OCI-LY7 (cell line): ENCODE data around the gene C19orf81. TPM values are rescaled to one million over a fixed set of nuclear protein-coding genes. Genes with fewer than 3 reads are reported as not detected.

Experiments
- BruUV-seq: library from RNA; stranded (reverse); fragments of 400-500 nt; replicated peaks from 2 replicates; lab custom pipeline; 2021; lab: Mats Ljungman, UMichigan
- CTCF ChIA-PET: fragments of 300-600 bp; sonication (Branson Sonifier 250); formaldehyde crosslinking; loops from one replicate; lab custom pipeline; 2022; ENCODE audit warnings: antibody characterized with exemption; ENCODE audit not compliant: unreplicated experiment; lab: Charles Lee
- POLR2A ChIA-PET: fragments of 300-600 bp; sonication (Branson Sonifier 250); formaldehyde crosslinking; loops from one replicate; lab custom pipeline; 2022; ENCODE audit warnings: antibody characterized with exemption; lab: Charles Lee
- DNase-seq: peaks from one replicate; pipeline ENCODE4 v3.0.0-alpha.2; 2015; ENCODE audit warnings: low spot score
- H2AFZ ChIP-seq: fragments of 200-600 bp; sonication (generic), shearing (Covaris generic); 2 replicates; pipeline ENCODE4 v1.6.1; 2014; ENCODE audit warnings: mild to moderate bottlenecking, antibody characterized with exemption, low read length, moderate library complexity
- H3K27ac ChIP-seq: fragments of 200-600 bp; sonication (generic); 2 replicates; pipeline ENCODE4 v1.5.1; 2014; ENCODE audit warnings: mixed run types, low read depth, mild to moderate bottlenecking, moderate library complexity, low read length, inconsistent platforms; ENCODE audit not compliant: poor library complexity, severe bottlenecking
- H3K36me3 ChIP-seq: fragments of 200-600 bp; sonication (generic); 2 replicates; pipeline ENCODE4 v1.6.1; 2014; ENCODE audit warnings: mild to moderate bottlenecking, antibody characterized with exemption, low read length, moderate library complexity, mixed read lengths; ENCODE audit not compliant: insufficient read depth
- H3K4me1 ChIP-seq: fragments of 200-600 bp; sonication (generic); 2 replicates; pipeline ENCODE4 v1.5.1; 2014; ENCODE audit warnings: mild to moderate bottlenecking, low read length; ENCODE audit not compliant: insufficient read depth, poor library complexity, severe bottlenecking
- H3K4me2 ChIP-seq: fragments of 200-600 bp; sonication (generic); 2 replicates; pipeline ENCODE4 v1.6.1; 2014; ENCODE audit warnings: mild to moderate bottlenecking, low read length
- H3K4me3 ChIP-seq: fragments of 200-600 bp; sonication (generic); 2 replicates; pipeline ENCODE4 v1.5.1; 2014; ENCODE audit warnings: mild to moderate bottlenecking, low read depth, low read length; ENCODE audit not compliant: poor library complexity, severe bottlenecking
- H3K79me2 ChIP-seq: fragments of 200-600 bp; sonication (generic); 2 replicates; pipeline ENCODE4 v1.6.1; 2016; ENCODE audit warnings: low read depth, mild to moderate bottlenecking, low read length, moderate library complexity, mixed read lengths; ENCODE audit not compliant: insufficient read depth
- H3K9me2 ChIP-seq: fragments of 200-600 bp; sonication (generic); 2 replicates; pipeline ENCODE4 v1.6.1; 2016; ENCODE audit warnings: mild to moderate bottlenecking, low read length, mixed read lengths; ENCODE audit not compliant: insufficient read depth
- H3K9me3 ChIP-seq: fragments of 200-600 bp; sonication (generic); 2 replicates; pipeline ENCODE4 v1.6.1; 2014; ENCODE audit warnings: mild to moderate bottlenecking, mixed run types, low read length, mixed read lengths
- H4K20me1 ChIP-seq: fragments of 200-600 bp; sonication (generic); 2 replicates; pipeline ENCODE4 v1.6.1; 2014; ENCODE audit warnings: mild to moderate bottlenecking, antibody characterized with exemption, low read length, moderate library complexity, mixed read lengths; ENCODE audit not compliant: insufficient read depth
- CTCF ChIP-seq: fragments of 200-600 bp; sonication (generic); conservative IDR thresholded peaks from 2 replicates; pipeline ENCODE4 v1.5.1; 2014; ENCODE audit warnings: mild to moderate bottlenecking, antibody characterized with exemption, low read length, moderate library complexity, mixed read lengths
- EZH2phosphoT487 ChIP-seq: fragments of 200-600 bp; sonication (generic); IDR thresholded peaks from 2 replicates; pipeline ENCODE4 v1.6.1; 2018; ENCODE audit warnings: low read depth, borderline replicate concordance, mild to moderate bottlenecking, mixed run types, antibody characterized with exemption, low read length, moderate library complexity, mixed read lengths
- intact Hi-C: fragments of 100-400 bp; cut with micrococcal nuclease; formaldehyde crosslinking; loops from one replicate; pipeline ENCODE4 v1.10.0; 2022; ENCODE audit not compliant: unreplicated experiment
- total RNA-seq, 2 experiments: library from RNA; depleted of rRNA in 1 of 2; stranded (reverse); fragments of >200 nt in 1 of 2; shearing (Covaris generic) in 1 of 2; gene quantifications; 2 replicates each; pipeline ENCODE4 v1.2.3, GENCODE V29; 2014 to 2022

C19orf81 gene
- total RNA-seq, 2 experiments from 2014 or later = 11.4 to 20.0 TPM

- no peak overlapping the region for H2AFZ ChIP-seq
- H3K27ac ChIP-seq = no peak overlapping the region
- H3K36me3 ChIP-seq = no peaks in the 10 kb centered on the region
- no peaks in the 10 kb centered on the region for H3K9me2 ChIP-seq
- H3K4me3 ChIP-seq = no peak overlapping the region
- H3K9me3 ChIP-seq = no peaks in the 10 kb centered on the region
- CTCF ChIA-PET = no interaction called here
- no peak overlapping the region for H3K4me2 ChIP-seq
- H3K4me1 ChIP-seq = peaks cover 28% of the 10 kb centered on the region
- H4K20me1 ChIP-seq = no peaks in the 10 kb centered on the region
- no TSS peak for BruUV-seq
- H3K79me2 ChIP-seq = no peaks in the 10 kb centered on the region
- intact Hi-C loops = no loop called here
- POLR2A ChIA-PET = no interaction called here
- TF ChIP-seq CTCF = no peak
- DNase-seq = no peak
Measured at GRCh38 chr19:50652722-50653121, 3.5 kb downstream of the C19orf81 start.

- TF ChIP-seq CTCF = no peak
- TF ChIP-seq EZH2phosphoT487 = no peak
- no peak for DNase-seq
- Histone ChIP-seq H3K4me2 (no peak overlapping the region), H4K20me1 (no peaks in the 10 kb centered on the region), H2AFZ (no peak overlapping the region), H3K9me2 (no peaks in the 10 kb centered on the region), H3K79me2 (no peaks in the 10 kb centered on the region), H3K36me3 (no peaks in the 10 kb centered on the region), H3K4me1 (peaks cover 12% of the 10 kb centered on the region), H3K27ac (no peak overlapping the region), H3K4me3 (no peak overlapping the region), H3K9me3 (no peaks in the 10 kb centered on the region)
- BruUV-seq = no TSS peak
- CTCF ChIA-PET = no interaction called here
- intact Hi-C loops = loop anchor here (5.0 kb wide), 1 partner anchor 288 kb away; the partner anchor contains the start of gene NAPSA
- POLR2A ChIA-PET = no interaction called here
Measured at GRCh38 chr19:50654882-50655281, 5.6 kb downstream of the C19orf81 start.

- BruUV-seq = no TSS peak
- POLR2A ChIA-PET = no interaction called here
- Histone ChIP-seq H3K4me1 (peaks cover 22% of the 10 kb centered on the region), H3K27ac (peak overlapping the region; percentile 37), H2AFZ (peak overlapping the region; percentile 80; the same call in 1 of the 2 replicates), H3K36me3 (no peaks in the 10 kb centered on the region), H3K9me3 (no peaks in the 10 kb centered on the region), H4K20me1 (no peaks in the 10 kb centered on the region), H3K4me3 (peak overlapping the region; percentile 69), H3K79me2 (no peaks in the 10 kb centered on the region), H3K9me2 (no peaks in the 10 kb centered on the region), H3K4me2 (peak overlapping the region; percentile 75)
- intact Hi-C loops = loop anchor here (5.0 kb wide), 1 partner anchor 290 kb away; the partner anchor contains the start of gene NAPSA
- CTCF ChIA-PET = no interaction called here
- no peak for DNase-seq
- TF ChIP-seq CTCF (no peak), EZH2phosphoT487 (no peak)
Measured at GRCh38 chr19:50657222-50657669, 8.0 kb downstream of the C19orf81 start.
